SK-N-SH (cell line): ENCODE results near the gene ETS2. TPM values are rescaled to one million over a fixed set of nuclear protein-coding genes. Genes with fewer than 3 reads are reported as not detected.

ENCODE experiments used
- CTCF ChIA-PET: fragments of 300-600, 350-600 bp; formaldehyde crosslinking; extraction: SDS; loops from one replicate; lab custom pipeline; 2021; lab: Yijun Ruan, JAX
- POLR2A ChIA-PET: fragments of 350-600 bp; sonication (Branson Sonifier 250); formaldehyde crosslinking; extraction: SDS; loops from one replicate; lab custom pipeline; 2020; ENCODE audit warnings: antibody characterized with exemption, inconsistent platforms; lab: Yijun Ruan, JAX
- DNase-seq: peaks from one replicate; pipeline ENCODE4 v3.0.0; 2012
- H2AFZ ChIP-seq: fragments of 200-600 bp; sonication (generic); 2 replicates; pipeline ENCODE4 v1.8.1; 2016; ENCODE audit warnings: antibody characterized with exemption, mild to moderate bottlenecking, low read depth
- H3F3A ChIP-seq: fragments of 200-600 bp; sonication (generic); replicated peaks from 2 replicates; pipeline ENCODE3; 2016; ENCODE audit warnings: antibody characterized with exemption, mild to moderate bottlenecking; ENCODE audit not compliant: insufficient read depth
- H3K27ac ChIP-seq, 2 experiments: fragments of 200-500 bp in 1 of 2; fragments of 200-600 bp in 1 of 2; sonication (Bioruptor generic) in 1 of 2; sonication (generic), shearing (Covaris generic) in 1 of 2; 2 replicates each; pipeline versions ENCODE4 v1.5.1 to v1.6.1; 2014 to 2016; ENCODE audit warnings: low read depth in 2 of 2, inconsistent platforms in 1 of 2, low read length in 1 of 2, mild to moderate bottlenecking in 1 of 2, mixed read lengths in 1 of 2
- H3K27me3 ChIP-seq: fragments of 200-600 bp; sonication (generic), shearing (Covaris generic); 2 replicates; pipeline ENCODE4 v1.6.1; 2016; ENCODE audit warnings: mixed run types; ENCODE audit not compliant: insufficient read depth
- H3K36me3 ChIP-seq, 2 experiments: fragments of 200-500 bp in 1 of 2; fragments of 200-600 bp in 1 of 2; sonication (Bioruptor generic) in 1 of 2; sonication (generic) in 1 of 2; replicated peaks in 1 of 2; 2 replicates each; pipeline versions ENCODE3 to v1.5.1; 2014 to 2016; ENCODE audit warnings: low read length in 1 of 2, mild to moderate bottlenecking in 1 of 2; ENCODE audit not compliant: insufficient read depth in 2 of 2, control insufficient read depth in 1 of 2
- H3K4me1 ChIP-seq, 2 experiments: fragments of 200-500 bp in 1 of 2; fragments of 200-600 bp in 1 of 2; sonication (Bioruptor generic) in 1 of 2; sonication (generic), shearing (Covaris generic) in 1 of 2; 2 replicates each; pipeline versions ENCODE4 v1.5.1 to v1.6.1; 2014 to 2016; ENCODE audit warnings: low read depth in 1 of 2, low read length in 1 of 2, mixed run types in 1 of 2; ENCODE audit not compliant: insufficient read depth in 2 of 2, control insufficient read depth in 1 of 2
- H3K4me2 ChIP-seq: fragments of 200-600 bp; sonication (generic), shearing (Covaris generic); 2 replicates; pipeline ENCODE4 v1.6.1; 2017; ENCODE audit warnings: mixed run types
- H3K4me3 ChIP-seq, 2 experiments: fragments of 200-500 bp in 1 of 2; fragments of 200-600 bp in 1 of 2; sonication (Bioruptor generic) in 1 of 2; sonication (generic), shearing (Covaris generic) in 1 of 2; 2 replicates each; pipeline versions ENCODE4 v1.5.1 to v1.8.1; 2014 to 2016; ENCODE audit warnings: low read depth in 2 of 2, inconsistent platforms in 1 of 2, low read length in 1 of 2, mild to moderate bottlenecking in 1 of 2, mixed read lengths in 1 of 2, moderate library complexity in 1 of 2
- H3K79me2 ChIP-seq: fragments of 200-600 bp; sonication (generic); 2 replicates; pipeline ENCODE4 v1.8.1; 2017; ENCODE audit warnings: mild to moderate bottlenecking; ENCODE audit not compliant: insufficient read depth
- H3K9ac ChIP-seq: fragments of 200-600 bp; sonication (generic); 2 replicates; pipeline ENCODE4 v1.6.1; 2017; ENCODE audit warnings: mixed run types
- H3K9me2 ChIP-seq: fragments of 200-600 bp; sonication (generic); 2 replicates; pipeline ENCODE4 v1.6.1; 2017; ENCODE audit warnings: mixed run types
- H3K9me3 ChIP-seq: fragments of 200-600 bp; sonication (generic); 2 replicates; pipeline ENCODE4 v1.6.1; 2017; ENCODE audit warnings: mixed run types, mild to moderate bottlenecking, moderate library complexity
- H4K20me1 ChIP-seq: fragments of 200-600 bp; sonication (generic); 2 replicates; pipeline ENCODE4 v1.6.1; 2017; ENCODE audit warnings: mild to moderate bottlenecking, mixed run types; ENCODE audit not compliant: insufficient read depth
- EZH2phosphoT487 ChIP-seq: fragments of 200-600 bp; sonication (generic); IDR thresholded peaks from 2 replicates; pipeline ENCODE4 v1.6.1; 2017; ENCODE audit warnings: low read depth, mixed run types, mild to moderate bottlenecking, antibody characterized with exemption, moderate library complexity, borderline replicate concordance
- FOSL2 ChIP-seq: IDR thresholded peaks from 2 replicates; pipeline ENCODE4 v1.4.0; 2012; ENCODE audit warnings: low read depth, mild to moderate bottlenecking, moderate library complexity, borderline replicate concordance
- FOXJ3 ChIP-seq: sonication (generic); formaldehyde crosslinking; IDR thresholded peaks from 2 replicates; pipeline ENCODE4 v1.5.1; 2020; ENCODE audit warnings: mild to moderate bottlenecking, missing genetic modification reagents
- FOXM1 ChIP-seq: IDR thresholded peaks from 2 replicates; pipeline ENCODE4 v1.4.0; 2012; ENCODE audit warnings: low read depth, mild to moderate bottlenecking
- PBX3 ChIP-seq: IDR thresholded peaks from 2 replicates; pipeline ENCODE4; 2012
- POLR2AphosphoS5 ChIP-seq: IDR thresholded peaks from 2 replicates; pipeline ENCODE4 v1.6.1; 2012; ENCODE audit warnings: low read depth, low read length
- TAF1 ChIP-seq: IDR thresholded peaks from 2 replicates; pipeline ENCODE4 v1.6.1; 2012; ENCODE audit warnings: low read depth, mild to moderate bottlenecking, low read length, moderate library complexity, borderline replicate concordance
- YY1 ChIP-seq: IDR thresholded peaks from 2 replicates; pipeline ENCODE4 v1.4.0; 2012; ENCODE audit warnings: low read depth, mild to moderate bottlenecking
- ZBTB33 ChIP-seq: IDR thresholded peaks from 2 replicates; pipeline ENCODE4 v1.4.0; 2012; ENCODE audit warnings: low read depth, borderline replicate concordance
- WGBS: methylation state at CpG from one replicate; pipeline ENCODE4 v1.1.6; 2017; ENCODE audit warnings: low lambda C conversion rate; 5-methylcytosine and 5-hydroxymethylcytosine counted together
- polyA plus RNA-seq, 3 experiments: library from polyadenylated mRNA; depleted of rRNA; stranded (reverse); fragments of >200 nt; gene quantifications; 2 replicates each; pipeline ENCODE4 v1.2.3, GENCODE V29; 2012

The ETS2 gene
- polyA plus RNA-seq, 1 of the 3 experiments (the other 2 are of a cell fraction): 16.3 TPM

DNA sequence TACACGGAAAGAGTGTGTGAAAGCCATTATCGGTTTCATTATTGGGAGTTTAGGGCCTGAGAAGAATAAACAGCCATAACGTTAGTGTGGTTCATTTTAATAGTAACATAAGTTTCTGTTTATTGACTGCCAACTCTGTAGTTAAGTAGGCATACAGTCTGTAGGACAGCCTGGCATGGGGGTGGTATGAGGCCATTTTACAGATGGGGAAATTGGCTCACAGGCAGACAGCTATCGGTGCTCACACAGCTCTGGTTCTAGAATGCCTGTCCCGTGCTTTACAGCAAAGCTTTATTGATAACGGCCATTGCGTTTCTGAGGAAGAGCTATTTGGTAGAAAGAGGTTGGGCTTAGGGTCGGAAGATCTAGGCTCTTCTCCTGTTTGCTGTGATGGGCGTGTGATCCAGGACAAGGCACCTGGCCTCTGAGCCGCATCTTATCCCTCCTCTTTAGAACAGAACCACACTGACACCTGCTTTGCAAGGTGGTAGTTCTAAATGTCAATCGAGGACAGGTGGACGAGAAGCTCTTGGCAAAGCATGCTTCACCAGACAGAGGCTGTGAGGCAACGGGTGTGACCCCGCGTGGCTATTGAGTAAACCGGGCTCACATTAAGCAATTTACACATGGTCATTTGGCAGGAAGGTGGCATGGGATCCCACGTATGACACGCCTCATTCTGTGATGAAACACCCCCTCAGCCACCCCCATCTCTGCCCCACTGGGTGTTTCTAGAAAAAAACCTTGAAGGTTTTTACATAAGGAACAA is 14.9 kb downstream of the ETS2 start:
- H3F3A ChIP-seq: peaks cover 22% of the 10 kb centered on the region
- TF ChIP-seq FOSL2 (no peak), FOXM1 (no peak), ZBTB33 (no peak), YY1 (no peak), FOXJ3 (no peak), PBX3 (no peak), EZH2phosphoT487 (no peak), POLR2AphosphoS5 (no peak)
- TF ChIP-seq, all 33 proteins: peak for 0
- Histone ChIP-seq H3K4me1 (peaks cover 0 to 2% of the 10 kb centered on the region in 2 experiments; a peak in 1 of 4 replicates), H3K27me3 (no peaks in the 10 kb centered on the region), H3K9me3 (0 out of 2 replicates have a peak, but pooled peaks cover 7% of the 10 kb centered on the region), H3K27ac (no peak overlapping the region), H3K4me2 (no peak overlapping the region), H2AFZ (no peak overlapping the region), H3K36me3 (peaks cover 76 to 91% of the 10 kb centered on the region in 2 experiments), H3K9ac (no peak overlapping the region), H4K20me1 (no peaks in the 10 kb centered on the region), H3K9me2 (no peaks in the 10 kb centered on the region), H3K79me2 (peaks cover 8% of the 10 kb centered on the region; the same call in 1 of the 2 replicates), H3K4me3 (no peak overlapping the region)
- CTCF ChIA-PET: interaction anchor here (1.2 to 1.7 kb wide), 2 partner anchors 13 to 23 kb away, joined by 3 to 5 read pairs; no protein-coding TSS in a partner anchor
- no peak for DNase-seq
- POLR2A ChIA-PET: interaction anchor here (1.3 kb wide), 1 partner anchor 12 kb away, joined by 4 read pairs; no protein-coding TSS in a partner anchor
- 97% methylated on average over 17 of the region's 18 CpGs for WGBS

DNA sequence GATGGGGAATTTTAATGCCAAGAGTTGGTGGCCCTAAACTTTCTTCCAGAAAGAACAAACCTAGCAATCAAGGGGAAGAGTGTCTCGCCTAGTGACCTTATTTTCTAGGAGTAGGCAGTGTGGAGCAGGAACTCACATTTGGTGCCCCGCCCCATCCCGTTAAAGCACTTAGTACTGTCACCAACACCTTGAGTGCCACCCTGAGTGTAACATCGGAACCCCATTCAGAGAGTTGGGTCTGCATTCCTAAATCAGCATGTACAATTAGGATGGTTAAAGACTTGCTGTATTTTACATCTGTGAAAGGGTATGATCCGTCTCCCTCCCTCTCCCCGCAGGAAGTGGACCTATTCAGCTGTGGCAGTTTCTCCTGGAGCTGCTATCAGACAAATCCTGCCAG is 15.5 kb downstream of the ETS2 start:
- POLR2A ChIA-PET: interaction anchor here (0.8 to 1.3 kb wide), 2 partner anchors 13 to 14 kb away, joined by 3 to 4 read pairs; no protein-coding TSS in a partner anchor
- H3K4me3 ChIP-seq: no peak overlapping the region
- peaks cover 27% of the 10 kb centered on the region for H3F3A ChIP-seq
- 0 out of 2 replicates have a peak, but pooled peaks cover 7% of the 10 kb centered on the region for H3K9me3 ChIP-seq
- no peaks in the 10 kb centered on the region for H3K27me3 ChIP-seq
- H3K36me3 ChIP-seq: peaks cover 75 to 88% of the 10 kb centered on the region in 2 experiments
- H3K4me1 ChIP-seq: peaks cover 0 to 2% of the 10 kb centered on the region in 2 experiments; a peak in 1 of 4 replicates
- H4K20me1 ChIP-seq: no peaks in the 10 kb centered on the region
- WGBS: 95% methylated on average over 5 of the region's 6 CpGs
- H3K79me2 ChIP-seq: peaks cover 8% of the 10 kb centered on the region; the same call in 1 of the 2 replicates
- no peak for TF ChIP-seq TAF1
- TF ChIP-seq POLR2AphosphoS5: no peak
- TF ChIP-seq, all 33 proteins: peak for 0
- Histone ChIP-seq H2AFZ (no peak overlapping the region), H3K9me2 (no peaks in the 10 kb centered on the region), H3K9ac (no peak overlapping the region), H3K27ac (no peak overlapping the region), H3K4me2 (no peak overlapping the region)
- CTCF ChIA-PET: no interaction called here
- no peak for DNase-seq
